GM18499 (cell line): ENCODE results near the gene KRTAP21-1.
"Not testable (repeated sequence)": the region's sequence is repeated elsewhere in the genome, so short reads cannot be mapped to it uniquely, and the experiment has no call there.

Experiments used
- ATAC-seq: cut with Tn5 transposase; IDR thresholded peaks from one replicate; pipeline ENCODE4 v1.9.1; 2021; ENCODE audit warnings: moderate number of reproducible peaks; ENCODE audit not compliant: insufficient read depth, unreplicated experiment

Gene KRTAP21-1

DNA sequence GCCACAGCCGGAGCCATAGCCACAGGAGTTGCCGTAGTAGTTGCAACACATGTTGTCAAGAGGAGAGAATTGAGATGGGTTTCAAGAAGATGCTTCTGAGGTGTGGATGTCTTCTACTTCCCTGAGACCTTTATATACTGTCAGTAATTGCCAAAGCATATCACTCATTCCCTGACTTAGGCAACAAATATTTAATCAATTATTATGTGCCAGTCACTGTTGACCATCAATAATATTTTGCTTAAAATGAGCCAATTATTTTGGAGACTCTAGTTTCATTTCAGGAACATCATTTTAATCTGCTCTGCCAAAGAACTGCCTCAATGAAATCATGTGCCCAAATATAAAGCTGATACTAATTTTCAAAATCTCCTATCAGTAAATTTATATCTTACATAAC is at the start of gene KRTAP21-1:
TSS of gene KRTAP21-1 (minus strand) at position 101 of the 400 bp plus-strand sequence. CDS start at position 51, 50 bp downstream.
- ATAC-seq: not testable (repeated sequence)

DNA sequence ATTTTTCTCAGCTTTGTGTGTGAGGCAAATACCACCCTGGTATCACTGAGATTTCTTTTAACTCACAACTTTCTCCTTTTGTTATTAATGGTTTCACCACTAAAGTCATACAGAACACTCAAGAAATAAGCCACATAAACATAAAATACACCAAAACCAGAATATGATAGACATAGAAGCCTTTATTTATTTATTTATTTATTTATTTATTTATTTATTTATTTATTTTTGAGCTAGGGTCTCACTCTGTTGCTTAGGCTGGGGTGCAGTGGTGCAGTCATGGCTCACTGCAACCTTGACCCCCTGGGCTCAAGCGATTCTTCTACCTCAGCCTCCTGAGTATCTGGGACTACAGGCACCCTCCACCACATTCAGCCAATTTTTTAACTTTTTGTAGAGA is 45.4 kb upstream of the KRTAP21-1 start:
- ATAC-seq: no peak

DNA sequence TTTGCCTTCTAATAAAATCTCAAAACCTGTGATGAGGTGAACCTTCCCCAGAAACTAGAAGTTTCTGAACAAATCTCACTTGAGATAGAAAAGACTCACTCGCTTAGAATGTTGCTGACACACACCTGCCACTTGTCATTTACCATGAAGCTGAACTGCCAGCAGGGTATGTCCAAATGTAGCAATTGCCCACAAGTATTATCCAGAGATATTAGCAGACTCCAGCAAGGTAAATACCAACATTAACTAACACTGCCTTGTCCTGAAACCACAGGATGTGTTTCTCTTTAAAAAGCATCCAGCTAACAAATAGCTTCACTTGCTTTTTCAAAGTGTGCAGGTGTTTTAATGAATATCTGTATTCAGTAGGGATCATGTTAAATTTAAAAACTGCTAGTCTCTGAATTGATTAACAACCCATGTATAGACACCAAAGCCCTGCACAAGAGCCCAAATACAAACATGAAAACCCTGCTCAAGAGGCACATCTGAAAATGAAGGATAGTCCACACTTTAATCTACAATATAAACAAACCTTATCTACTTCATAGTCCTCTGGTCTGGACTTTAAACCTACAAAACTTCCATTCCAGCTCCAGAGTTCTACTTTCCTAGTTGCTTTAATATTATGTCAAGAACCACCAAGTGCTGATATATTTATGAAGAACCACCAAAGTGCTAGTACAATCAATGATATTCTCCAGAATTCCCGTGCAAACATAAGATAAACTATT is 38.5 kb upstream of the KRTAP21-1 start:
- no peak for ATAC-seq

DNA sequence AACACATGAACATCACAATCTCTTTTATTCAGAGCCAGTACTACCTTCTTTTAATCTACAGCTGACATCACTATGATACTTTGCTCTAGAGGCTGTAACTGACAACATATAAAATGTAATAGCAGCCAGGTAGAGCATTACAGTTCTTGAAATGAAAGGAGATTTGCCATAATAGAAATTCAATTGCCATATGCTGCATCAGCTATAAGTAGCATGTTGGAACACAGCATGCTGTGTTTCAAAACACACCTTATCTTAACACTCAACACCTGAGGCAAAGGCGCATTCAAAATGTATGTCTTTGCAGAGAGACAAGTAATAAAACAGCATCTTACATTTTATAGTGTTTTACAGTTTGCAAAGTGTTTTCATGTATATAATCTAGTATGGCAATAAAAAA is 24.0 kb upstream of the KRTAP21-1 start:
- ATAC-seq: no peak

DNA sequence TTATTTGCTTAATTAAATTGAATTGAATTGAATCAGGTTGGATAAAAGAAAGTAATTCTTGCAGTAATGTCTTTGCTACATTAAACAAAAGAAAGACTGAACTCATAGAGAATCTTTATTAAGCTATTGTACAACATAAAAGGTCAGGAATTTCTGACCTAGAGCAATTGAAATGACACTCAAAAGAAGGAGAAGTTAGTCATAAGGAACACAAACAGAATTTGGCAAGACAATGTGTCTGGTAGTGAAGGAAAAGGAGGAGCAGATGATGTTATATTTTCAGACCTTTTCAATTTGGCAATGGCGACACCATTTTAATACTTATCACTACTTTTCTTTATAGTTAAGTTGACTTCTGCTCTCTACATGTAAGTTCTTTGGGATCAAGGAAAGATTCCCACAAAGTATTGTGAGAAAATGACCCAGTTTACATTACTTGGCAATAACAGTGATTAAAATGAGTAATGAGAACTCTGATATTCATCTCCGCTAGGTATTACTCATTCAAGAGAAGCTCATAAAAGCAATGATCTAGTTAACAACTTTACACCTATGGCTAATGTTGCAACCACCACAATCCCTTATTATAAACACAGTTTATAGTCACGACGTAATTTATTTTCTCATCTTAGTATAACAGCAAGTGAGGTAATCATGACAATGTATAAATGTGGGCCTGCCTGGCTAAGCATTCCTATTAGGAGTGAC is 14.7 kb upstream of the KRTAP21-1 start:
- no peak for ATAC-seq

DNA sequence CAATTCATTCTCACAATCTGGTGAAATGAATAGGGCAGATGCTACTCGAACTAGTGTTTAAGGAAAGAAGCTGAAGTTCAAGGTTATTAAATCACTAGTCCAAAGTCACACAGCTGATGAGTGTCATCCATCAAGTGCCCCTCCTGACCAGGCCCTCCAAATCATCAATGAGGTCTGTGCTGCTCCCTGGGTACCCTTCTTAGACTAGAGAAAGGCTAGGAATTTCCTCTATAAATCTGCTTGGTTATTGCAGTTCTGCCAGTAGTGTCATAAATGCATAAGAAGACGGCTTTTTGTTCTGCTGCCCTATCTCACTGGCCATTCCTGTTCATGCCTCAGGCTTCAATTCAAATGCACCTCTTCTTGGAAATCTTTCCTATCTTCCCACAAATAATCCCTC is 5.5 kb upstream of the KRTAP21-1 start:
- ATAC-seq: no peak

DNA sequence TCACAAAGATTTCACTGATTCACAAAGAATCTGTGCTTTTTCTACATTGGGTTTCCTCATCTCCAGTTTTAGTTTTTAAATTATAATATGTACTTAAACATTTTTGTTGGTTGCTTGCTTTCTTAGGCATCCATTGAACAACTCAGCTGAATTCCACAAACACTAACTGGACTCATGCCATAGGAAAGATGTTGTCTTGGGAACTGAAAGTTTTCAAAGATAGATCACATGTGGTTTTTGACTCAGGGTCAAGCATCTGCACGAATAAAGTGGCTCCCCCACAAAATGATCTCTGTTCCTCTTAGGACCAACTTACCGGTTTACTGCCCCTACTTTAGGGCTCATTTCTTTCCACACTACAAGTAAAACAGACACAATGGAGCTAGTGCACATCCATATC is 3.1 kb upstream of the KRTAP21-1 start:
- ATAC-seq: no peak

DNA sequence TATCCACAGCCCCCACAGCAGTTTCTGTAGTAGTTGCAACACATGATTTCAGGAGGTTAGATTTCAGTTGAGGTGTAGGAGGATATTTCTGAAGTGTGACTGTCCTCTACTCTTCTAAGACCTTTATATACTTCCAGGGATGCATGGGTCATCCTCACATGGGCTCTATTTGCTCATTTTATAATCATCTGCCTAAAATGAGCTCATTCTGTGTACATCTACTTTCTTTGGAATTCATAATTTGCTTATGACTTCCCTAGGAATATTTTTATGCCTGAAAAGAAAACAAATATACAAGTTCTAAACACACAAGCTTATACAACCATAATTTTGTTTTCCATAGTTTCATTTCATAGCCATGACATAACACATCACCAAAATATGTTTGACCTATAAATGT is 8.1 kb downstream of the KRTAP21-1 start, which contains the start of gene KRTAP21-2:
TSS of gene KRTAP21-2 (minus strand) at position 101 of the 400 bp plus-strand sequence. CDS start at position 44, 57 bp downstream.
- ATAC-seq: no peak

DNA sequence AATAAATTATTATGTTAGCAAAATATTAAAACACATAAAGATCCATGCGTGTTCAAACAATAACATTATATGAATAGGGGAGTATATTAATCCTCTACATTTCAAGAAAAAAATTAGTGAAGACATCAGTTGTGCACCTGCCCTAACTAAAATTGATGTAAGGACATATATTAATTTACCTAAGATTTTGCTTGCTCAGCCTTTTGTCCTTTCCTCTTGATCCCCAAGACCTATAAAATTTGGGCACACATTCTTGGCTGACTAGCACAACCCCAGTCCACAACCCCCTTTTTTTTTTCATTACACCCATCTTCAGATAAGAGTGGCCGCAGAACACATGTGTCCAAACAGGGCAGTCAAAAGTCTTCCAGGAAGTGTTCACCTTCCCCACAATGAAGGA is 14.8 kb downstream of the KRTAP21-1 start:
- no peak for ATAC-seq

DNA sequence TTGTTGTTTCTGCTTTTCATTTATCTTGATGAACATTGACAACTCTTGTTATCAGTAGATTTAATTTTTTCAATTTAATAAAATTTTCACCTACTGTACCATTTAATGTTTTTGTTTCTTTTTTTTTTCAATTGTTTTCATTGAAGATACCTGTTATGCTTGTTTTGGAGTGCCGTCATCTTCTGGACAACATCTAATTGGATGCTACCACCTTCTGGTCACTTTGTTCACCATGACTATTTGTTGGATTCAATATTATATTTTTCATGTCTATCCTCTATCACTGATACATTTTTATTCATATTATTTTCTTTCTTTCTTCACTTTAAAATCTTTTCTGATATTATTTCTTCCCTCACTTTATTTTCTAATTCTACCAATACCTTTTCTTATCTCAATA is 22.2 kb downstream of the KRTAP21-1 start:
- no peak for ATAC-seq

DNA sequence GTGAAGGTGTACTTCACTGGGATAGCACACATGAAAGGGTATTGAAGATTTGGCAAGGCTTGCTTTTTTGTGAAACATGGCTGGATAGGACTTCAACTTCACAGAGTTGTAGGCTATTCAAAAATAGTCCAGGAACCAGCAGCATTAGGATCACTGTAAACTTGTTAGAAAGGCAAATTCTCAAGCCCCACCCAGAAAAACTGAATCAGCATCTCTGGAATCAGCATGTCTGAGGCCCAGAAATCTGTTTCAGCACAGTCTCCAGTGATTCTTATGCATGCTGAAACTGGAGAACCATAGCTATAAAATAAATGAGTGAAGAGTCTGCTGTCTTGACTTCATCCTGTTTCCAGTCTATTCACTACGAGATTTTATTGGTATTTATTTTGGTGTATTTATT is 28.5 kb downstream of the KRTAP21-1 start:
- no peak for ATAC-seq

DNA sequence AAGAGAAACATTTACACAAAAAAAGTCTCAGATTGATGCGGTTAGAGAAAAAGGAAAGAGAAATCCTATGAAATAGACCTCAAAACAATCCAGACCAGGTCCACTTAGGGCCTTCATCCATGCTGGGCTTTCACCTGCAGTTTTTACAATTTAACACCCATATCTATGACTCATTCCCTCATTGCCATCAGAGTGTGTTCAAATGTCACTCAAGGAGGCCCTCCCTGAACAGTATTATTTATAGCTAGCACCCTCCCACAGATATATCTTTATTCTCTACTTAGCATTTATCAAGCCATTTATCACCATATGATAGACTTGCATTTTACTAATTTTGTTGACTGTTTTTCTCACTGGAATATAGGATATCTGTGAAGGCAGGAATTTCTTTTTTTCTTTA is 35.8 kb downstream of the KRTAP21-1 start:
- ATAC-seq: no peak

DNA sequence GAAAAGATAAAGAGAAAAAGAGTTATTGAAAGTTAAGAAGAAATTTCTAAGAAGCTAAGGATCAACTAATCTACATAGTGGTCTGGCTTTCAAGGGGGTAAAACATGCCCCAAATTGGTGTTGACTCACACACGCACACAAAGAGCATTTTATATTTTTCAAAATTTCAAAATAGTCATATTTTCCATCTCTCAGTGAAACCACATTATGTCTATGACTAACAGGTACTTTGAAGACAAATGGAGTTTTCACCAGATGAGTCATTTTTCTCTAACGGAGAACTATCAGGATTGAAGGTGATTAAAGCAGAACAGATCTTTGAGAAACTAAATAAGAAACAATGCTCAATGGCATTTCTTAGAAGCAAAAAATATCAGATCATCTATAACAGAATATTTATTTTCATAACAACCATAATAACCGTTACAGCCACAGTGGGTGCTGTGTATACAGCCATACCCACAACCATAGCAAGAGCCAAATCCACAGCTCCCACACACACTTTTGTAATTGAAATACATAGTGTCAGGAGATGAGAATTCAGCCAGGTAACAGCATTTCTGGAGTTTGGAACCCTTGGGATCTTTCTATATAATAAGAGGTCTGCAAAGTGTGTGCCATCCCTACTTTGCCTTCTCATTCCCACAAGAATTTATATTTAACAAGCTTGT is 36.9 kb downstream of the KRTAP21-1 start, which contains the start of gene KRTAP21-3:
TSS of gene KRTAP21-3 (minus strand) at position 539 of the 671 bp plus-strand sequence. CDS start at position 521, 18 bp downstream.
- no peak for ATAC-seq

DNA sequence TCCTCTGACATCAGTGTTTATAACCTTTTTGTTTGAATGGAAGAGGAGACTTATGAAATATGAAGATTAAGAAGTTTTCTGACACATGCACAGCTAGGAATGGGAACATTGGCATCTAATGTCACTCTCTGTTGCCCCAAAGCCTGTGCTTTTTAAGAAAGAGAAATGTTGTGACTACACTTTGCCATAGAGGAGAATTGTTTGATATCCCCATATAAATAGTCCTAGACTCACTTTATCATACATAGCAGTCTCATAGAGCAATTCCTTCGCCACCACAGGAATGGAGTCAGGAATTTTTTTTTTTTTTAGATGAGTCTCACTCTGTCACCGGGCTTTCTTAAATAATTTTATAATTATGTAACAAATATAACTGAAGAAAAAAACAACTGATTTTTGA is 38.1 kb downstream of the KRTAP21-1 start:
- no peak for ATAC-seq

DNA sequence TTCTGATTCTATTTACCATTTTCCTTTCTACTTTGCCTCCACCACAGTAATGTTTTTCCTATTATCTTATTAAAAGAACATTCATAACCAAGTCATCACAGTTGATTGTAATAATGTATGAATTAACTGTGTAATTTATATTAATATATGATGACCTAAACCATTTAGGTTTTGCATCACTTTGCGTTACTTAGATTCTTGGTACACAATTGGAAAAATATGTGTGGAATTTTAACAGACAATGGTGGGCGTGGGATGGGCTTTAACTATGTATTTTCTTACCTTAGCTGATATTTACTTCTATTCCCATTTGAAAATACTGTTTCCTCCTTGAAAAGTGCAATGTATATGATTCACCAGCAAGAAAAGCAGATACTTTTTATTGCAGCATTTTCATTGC is 40.3 kb downstream of the KRTAP21-1 start:
- no peak for ATAC-seq

DNA sequence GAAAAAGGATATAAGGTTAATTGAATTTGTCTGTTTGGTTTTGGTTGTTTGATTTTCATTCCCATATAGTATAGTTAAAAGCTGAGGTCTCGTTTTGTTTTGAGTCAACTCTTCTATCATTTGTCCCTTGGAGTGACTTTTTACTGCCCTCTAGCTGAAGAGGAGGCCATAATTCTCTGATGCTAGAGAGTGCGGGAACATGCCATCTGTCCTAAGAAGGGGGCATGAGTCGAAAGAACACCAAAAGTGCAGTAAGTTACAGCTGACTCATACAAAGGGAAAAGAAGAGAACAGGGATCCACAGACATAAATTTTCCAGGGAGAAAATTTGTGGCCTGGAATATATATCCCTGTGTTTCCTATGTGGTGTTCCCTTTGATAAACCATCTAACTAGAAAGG is 40.8 kb downstream of the KRTAP21-1 start:
- ATAC-seq: no peak

DNA sequence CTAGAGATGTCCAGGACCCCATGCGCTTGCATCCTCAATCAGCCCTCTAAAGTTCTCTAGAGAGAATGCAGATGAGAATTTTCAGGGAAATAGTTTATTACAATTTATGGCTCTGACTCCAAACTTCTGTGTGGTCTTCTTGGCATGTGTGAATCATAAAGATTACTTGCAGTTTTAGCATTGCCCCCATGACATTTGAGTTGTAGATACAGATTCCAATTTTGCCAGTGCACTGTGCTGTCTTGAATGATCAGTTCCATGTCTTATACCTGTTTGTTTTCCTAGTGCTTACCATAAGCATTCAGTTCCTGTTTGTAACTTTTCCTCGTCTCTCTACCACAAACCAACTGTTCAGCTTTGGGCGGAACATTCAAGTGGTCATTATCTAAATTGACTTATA is 41.5 kb downstream of the KRTAP21-1 start:
- no peak for ATAC-seq

DNA sequence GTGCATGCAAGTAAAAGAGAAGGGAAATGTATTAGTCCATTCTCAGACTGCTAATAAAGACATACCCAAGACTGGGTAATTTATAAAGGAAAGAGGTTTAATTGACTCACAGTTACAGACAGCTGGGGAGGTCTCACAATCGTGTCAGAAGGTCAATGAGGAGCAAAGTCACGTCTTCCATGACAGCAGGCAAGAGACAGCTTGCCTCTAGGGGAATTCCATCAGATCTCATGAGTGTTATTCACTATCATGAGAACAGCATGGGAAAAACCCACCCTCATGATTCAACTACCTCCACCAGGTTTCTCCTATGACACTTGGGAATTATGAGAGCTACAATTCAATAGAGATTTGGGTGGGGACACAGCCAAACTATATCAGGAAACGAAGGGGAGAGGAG is 44.7 kb downstream of the KRTAP21-1 start:
- no peak for ATAC-seq

DNA sequence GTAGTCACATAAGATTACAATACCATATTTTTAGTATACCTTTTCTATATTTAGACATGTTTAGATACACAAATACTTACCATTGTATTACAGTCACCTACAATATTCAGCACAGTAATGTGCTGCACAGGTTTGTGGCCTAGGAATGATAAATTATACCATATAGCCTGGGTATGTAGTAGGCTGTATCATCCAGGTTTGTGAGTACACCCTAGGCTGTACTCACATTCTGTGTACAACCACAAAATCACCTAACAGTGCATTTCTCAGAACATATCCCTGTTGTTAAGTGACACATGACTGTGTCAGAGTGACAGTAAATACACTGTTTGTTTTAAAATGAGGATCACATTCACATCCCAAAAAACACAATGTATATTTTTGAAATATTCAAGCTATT is 47.8 kb downstream of the KRTAP21-1 start:
- ATAC-seq: no peak
